Endothelial cell of umbilical vein (primary cell): ENCODE data around the gene PRKCSH. TPM values are rescaled to one million over a fixed set of nuclear protein-coding genes. Genes with fewer than 3 reads are reported as not detected.

ENCODE experiments used
- BruUV-seq: library from RNA; stranded (reverse); fragments of 400-500 nt; replicated peaks from 2 replicates; lab custom pipeline; 2021; lab: Mats Ljungman, UMichigan
- CTCF ChIA-PET: fragments of 300-600, 350-600 bp; sonication (Branson Sonifier 250); formaldehyde crosslinking; loops from one replicate; lab custom pipeline; 2021; ENCODE audit warnings: antibody characterized with exemption, inconsistent platforms; lab: Charles Lee
- POLR2A ChIA-PET: fragments of 300-600, 350-600 bp; sonication (Branson Sonifier 250); formaldehyde crosslinking; loops from one replicate; lab custom pipeline; 2021; ENCODE audit warnings: antibody characterized with exemption, inconsistent platforms; lab: Charles Lee
- DNase-seq: peaks from one replicate; pipeline ENCODE4 v3.0.0-alpha.2; 2011; ENCODE audit warnings: low read depth, low spot score
- FAIRE-seq: peaks from 2 replicates; lab custom pipeline; 2011; peaks lifted over from hg19 to GRCh38; lab: Jason Lieb, UNC
- H2AFZ ChIP-seq: 2 replicates; pipeline ENCODE4 v1.6.0; 2012; ENCODE audit warnings: low read depth, low read length, control low read depth, inconsistent platforms
- H3K27ac ChIP-seq: 2 replicates; pipeline ENCODE4 v1.5.1; 2011; ENCODE audit warnings: low read depth, mild to moderate bottlenecking, control low read depth, low read length, moderate library complexity; ENCODE audit not compliant: insufficient read depth
- H3K27me3 ChIP-seq, 2 experiments: 2 replicates each; pipeline versions ENCODE4 v1.6.0 to v1.6.1; 2011; ENCODE audit warnings: low read length in 2 of 2, mixed read lengths in 1 of 2; ENCODE audit not compliant: control insufficient read depth in 2 of 2, insufficient read depth in 2 of 2
- H3K36me3 ChIP-seq, 2 experiments: 2 replicates in 1 of 2; 3 replicates in 1 of 2; pipeline ENCODE4 v1.5.1; 2011; ENCODE audit warnings: low read length in 2 of 2, mild to moderate bottlenecking in 1 of 2, moderate library complexity in 1 of 2; ENCODE audit not compliant: control insufficient read depth in 2 of 2, insufficient read depth in 2 of 2; ENCODE audit errors: extremely low read depth in 1 of 2
- H3K4me1 ChIP-seq: 3 replicates; pipeline ENCODE4 v1.5.1; 2011; ENCODE audit warnings: mild to moderate bottlenecking, low read length; ENCODE audit not compliant: control insufficient read depth, insufficient read depth; ENCODE audit errors: extremely low read depth
- H3K4me2 ChIP-seq: 2 replicates; pipeline ENCODE4 v1.6.1; 2011; ENCODE audit warnings: low read length, control low read depth, mixed read lengths; ENCODE audit not compliant: insufficient read depth
- H3K4me3 ChIP-seq, 3 experiments: fragments of 200-600 bp in 1 of 3; sonication (generic), shearing (Covaris generic) in 1 of 3; replicated peaks in 1 of 3; 2 replicates each; pipeline ENCODE4 v1.5.1; 2011 to 2016; ENCODE audit warnings: control low read depth in 3 of 3, low read length in 3 of 3, mild to moderate bottlenecking in 2 of 3, inconsistent platforms in 1 of 3, low read depth in 1 of 3, moderate library complexity in 1 of 3; ENCODE audit not compliant: insufficient read depth in 1 of 3
- H3K79me2 ChIP-seq: 2 replicates; pipeline ENCODE4 v1.6.0; 2012; ENCODE audit warnings: low read length, inconsistent platforms; ENCODE audit not compliant: control insufficient read depth, insufficient read depth
- H3K9ac ChIP-seq: replicated peaks from 2 replicates; pipeline ENCODE3; 2011; ENCODE audit warnings: low read length, control low read depth; ENCODE audit not compliant: insufficient read depth; ENCODE audit errors: extremely low read depth
- H3K9me1 ChIP-seq: replicated peaks from 3 replicates; pipeline ENCODE4 v1.6.0; 2011; ENCODE audit warnings: mild to moderate bottlenecking, low read length; ENCODE audit not compliant: control insufficient read depth, insufficient read depth; ENCODE audit errors: extremely low read depth
- H3K9me3 ChIP-seq: replicated peaks from 2 replicates; pipeline ENCODE4 v1.5.1; 2012; ENCODE audit warnings: low read length, inconsistent platforms; ENCODE audit not compliant: control insufficient read depth, insufficient read depth
- H4K20me1 ChIP-seq: replicated peaks from 2 replicates; pipeline ENCODE3; 2011; ENCODE audit warnings: mild to moderate bottlenecking, low read length; ENCODE audit not compliant: control insufficient read depth, insufficient read depth; ENCODE audit errors: extremely low read depth
- EZH2 ChIP-seq: IDR thresholded peaks from 2 replicates; pipeline ENCODE4 v1.6.1; 2012; ENCODE audit warnings: borderline replicate concordance, low read depth, mild to moderate bottlenecking, moderate library complexity, low read length, inconsistent platforms; ENCODE audit not compliant: severe bottlenecking
- FOS ChIP-seq: IDR thresholded peaks from 2 replicates; pipeline ENCODE4 v1.6.1; 2011; ENCODE audit warnings: mild to moderate bottlenecking, low read length, moderate library complexity, borderline replicate concordance; ENCODE audit not compliant: insufficient read depth
- GATA2 ChIP-seq: IDR thresholded peaks from 2 replicates; pipeline ENCODE4 v1.7.0; 2011; ENCODE audit warnings: low read depth, mild to moderate bottlenecking, moderate library complexity, mixed read lengths, low read length; ENCODE audit not compliant: insufficient read length, insufficient read depth
- JUN ChIP-seq: IDR thresholded peaks from 2 replicates; pipeline ENCODE4 v1.6.1; 2011; ENCODE audit warnings: borderline replicate concordance, low read depth; ENCODE audit not compliant: insufficient read length, insufficient read depth
- MAX ChIP-seq: IDR thresholded peaks from 2 replicates; pipeline ENCODE4 v1.6.1; 2011; ENCODE audit not compliant: insufficient read depth, insufficient read length
- MYC ChIP-seq: IDR thresholded peaks from one replicate; pipeline ENCODE4 v1.6.1; 2011; ENCODE audit warnings: mild to moderate bottlenecking, low read depth, low read length
- POLR2A ChIP-seq: IDR thresholded peaks from 2 replicates; pipeline ENCODE4 v1.6.1; 2012; ENCODE audit warnings: low read depth, mild to moderate bottlenecking, control low read depth, low read length
- POLR2AphosphoS5 ChIP-seq: IDR thresholded peaks from 2 replicates; pipeline ENCODE4 v1.6.1; 2012; ENCODE audit warnings: low read depth, mild to moderate bottlenecking, control low read depth, low read length, moderate library complexity; ENCODE audit not compliant: insufficient read depth
- dilution Hi-C: fragments of 300-500 bp; cut with MboI; formaldehyde crosslinking; loops from one replicate; pipeline ENCODE4 v1.15.0; 2019; ENCODE audit warnings: low sequenced_read_pairs; ENCODE audit not compliant: extremely low pct_ligation_motif_present
- intact Hi-C: fragments of 100-400 bp; cut with micrococcal nuclease; formaldehyde crosslinking; loops from one replicate; pipeline ENCODE4 v1.10.0; 2022
- polyA plus RNA-seq, 4 experiments: library from polyadenylated mRNA; depleted of rRNA in 3 of 4; stranded (reverse) in 3 of 4; unstranded in 1 of 4; fragments of >200 nt; gene quantifications; 2 replicates each; pipeline versions ENCODE4 v1.2.1 to v1.2.3, GENCODE V29; 2011 to 2012; ENCODE audit warnings: missing spikeins in 1 of 4
- total RNA-seq: library from RNA; stranded (reverse); gene quantifications from 2 replicates; pipeline ENCODE4 v1.2.3, GENCODE V29; 2021
- TF ChIP-seq, protein P1 (sequence below), 2 donors: IDR thresholded peaks; 1 replicate in 1 of 2; 2 replicates in 1 of 2; pipeline ENCODE4 v1.5.1; 2011; ENCODE audit warnings: low read length in 2 of 2, mild to moderate bottlenecking in 2 of 2, moderate library complexity in 2 of 2, control low read depth in 1 of 2, inconsistent platforms in 1 of 2, low read depth in 1 of 2; ENCODE audit not compliant: insufficient read depth in 1 of 2; ENCODE audit errors: extremely low read depth in 1 of 2

The PRKCSH gene
- total and polyA plus RNA-seq, 2 donors (not counting 3 experiments of a cell fraction or from before 2014, with no cell fraction given): 215 to 425 TPM

- ChIA-PET POLR2A (no interaction called here), CTCF (interaction anchor here (1.3 kb wide), 1 partner anchor 184 kb away, joined by 3 read pairs; no protein-coding TSS in a partner anchor)
- H3K4me1 ChIP-seq: peaks cover 3% of the 10 kb centered on the region
- TF ChIP-seq FOS (no peak), POLR2A (no peak), MAX (no peak), POLR2AphosphoS5 (no peak)
- H3K9me1 ChIP-seq: no peaks in the 10 kb centered on the region
- no peak overlapping the region for H3K9ac ChIP-seq
- H3K79me2 ChIP-seq: no peaks in the 10 kb centered on the region
- H2AFZ ChIP-seq: no peak overlapping the region
- no peaks in the 10 kb centered on the region for H3K36me3 ChIP-seq
- FAIRE-seq: no peak
- no peak overlapping the region for H3K4me2 ChIP-seq
- H3K4me3 ChIP-seq: no peak overlapping the region
- dilution Hi-C loops: no loop called here
- no peak for DNase-seq
- BruUV-seq: no TSS peak
- H3K27ac ChIP-seq: no peak overlapping the region
- intact Hi-C loops: no loop called here
- no peaks in the 10 kb centered on the region for H4K20me1 ChIP-seq
- no peaks in the 10 kb centered on the region for H3K9me3 ChIP-seq
- peaks cover 15 to 25% of the 10 kb centered on the region in 2 experiments for H3K27me3 ChIP-seq
Observed at GRCh38 chr19:11478167-11479089, 43.0 kb downstream of the PRKCSH start.

GRCh38 chr19:11479090-11479897 lies 43.9 kb downstream of the PRKCSH start:
- no peak overlapping the region for H3K4me3 ChIP-seq
- intact Hi-C loops: no loop called here
- FAIRE-seq (no peak), DNase-seq (no peak)
- no peaks in the 10 kb centered on the region for H3K36me3 ChIP-seq
- POLR2A ChIA-PET: no interaction called here
- H3K9ac ChIP-seq: no peak overlapping the region
- BruUV-seq: no TSS peak
- no peak overlapping the region for H3K4me2 ChIP-seq
- H2AFZ ChIP-seq: no peak overlapping the region
- H3K9me1 ChIP-seq: no peaks in the 10 kb centered on the region
- H3K79me2 ChIP-seq: no peaks in the 10 kb centered on the region
- dilution Hi-C loops: no loop called here
- H3K27ac ChIP-seq: no peak overlapping the region
- TF ChIP-seq, protein P1, sequence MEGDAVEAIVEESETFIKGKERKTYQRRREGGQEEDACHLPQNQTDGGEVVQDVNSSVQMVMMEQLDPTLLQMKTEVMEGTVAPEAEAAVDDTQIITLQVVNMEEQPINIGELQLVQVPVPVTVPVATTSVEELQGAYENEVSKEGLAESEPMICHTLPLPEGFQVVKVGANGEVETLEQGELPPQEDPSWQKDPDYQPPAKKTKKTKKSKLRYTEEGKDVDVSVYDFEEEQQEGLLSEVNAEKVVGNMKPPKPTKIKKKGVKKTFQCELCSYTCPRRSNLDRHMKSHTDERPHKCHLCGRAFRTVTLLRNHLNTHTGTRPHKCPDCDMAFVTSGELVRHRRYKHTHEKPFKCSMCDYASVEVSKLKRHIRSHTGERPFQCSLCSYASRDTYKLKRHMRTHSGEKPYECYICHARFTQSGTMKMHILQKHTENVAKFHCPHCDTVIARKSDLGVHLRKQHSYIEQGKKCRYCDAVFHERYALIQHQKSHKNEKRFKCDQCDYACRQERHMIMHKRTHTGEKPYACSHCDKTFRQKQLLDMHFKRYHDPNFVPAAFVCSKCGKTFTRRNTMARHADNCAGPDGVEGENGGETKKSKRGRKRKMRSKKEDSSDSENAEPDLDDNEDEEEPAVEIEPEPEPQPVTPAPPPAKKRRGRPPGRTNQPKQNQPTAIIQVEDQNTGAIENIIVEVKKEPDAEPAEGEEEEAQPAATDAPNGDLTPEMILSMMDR (IDR thresholded peaks at IDR 0.05; ENCODE audit: extremely low read depth in 1 of 2, insufficient read depth in 1 of 2, low read depth in 1 of 2, low read length in 2 of 2): no peak
- TF ChIP-seq GATA2 (no peak), JUN (no peak), FOS (no peak), POLR2A (no peak), POLR2AphosphoS5 (no peak), MYC (no peak), MAX (no peak), EZH2 (no peak)
- no peaks in the 10 kb centered on the region for H3K9me3 ChIP-seq
- peaks cover 13 to 25% of the 10 kb centered on the region in 2 experiments for H3K27me3 ChIP-seq
- H4K20me1 ChIP-seq: no peaks in the 10 kb centered on the region
- H3K4me1 ChIP-seq: peaks cover 3% of the 10 kb centered on the region
- CTCF ChIA-PET: interaction anchor here (1.0 kb wide), 1 partner anchor 185 kb away, joined by 3 read pairs; no protein-coding TSS in a partner anchor
